ENCODE results near the gene CRNKL1. TPM values are rescaled to one million over a fixed set of nuclear protein-coding genes. Genes with fewer than 3 reads are reported as not detected.

CRNKL1 gene
- polyA plus RNA-seq, 1 donor (not counting 4 experiments of a cell fraction or from before 2014, with no cell fraction given) = 11.0 TPM

- H4K20me1 ChIP-seq (ENCODE audit: control insufficient read depth, extremely low read depth, insufficient read depth, low read length) = no peaks in the 10 kb centered on the region
- no peaks in the 10 kb centered on the region for H3K9me3 ChIP-seq (ENCODE audit: control insufficient read depth, low read depth, low read length)
- FAIRE-seq (no peak), DNase-seq (ENCODE audit: low read depth, low spot score) (no peak)
- H3K9ac ChIP-seq (ENCODE audit: control insufficient read depth, extremely low read depth, insufficient read depth, low read length) = no peak overlapping the region
- H3K27ac ChIP-seq (ENCODE audit: control insufficient read depth, insufficient read depth, low read length) = no peak overlapping the region
- dilution Hi-C loops (cut with MboI; ENCODE audit: extremely low pct_ligation_motif_present, low sequenced_read_pairs) = no loop called here
- peaks cover 7% of the 10 kb centered on the region for H3K79me2 ChIP-seq (ENCODE audit: control insufficient read depth, insufficient read depth, low read length)
- no peaks in the 10 kb centered on the region for H3K27me3 ChIP-seq (ENCODE audit: control insufficient read depth, extremely low read depth, insufficient read depth, low read length)
- no peak for TF ChIP-seq CTCF (optimal IDR thresholded peaks at IDR 0.05 in 1 of 3, IDR thresholded peaks at IDR 0.05 in 1 of 3, conservative IDR thresholded peaks at IDR 0.05 in 1 of 3; ENCODE audit: extremely low read depth in 1 of 3, insufficient read depth in 2 of 3, low read length in 3 of 3)
- no peak for TF ChIP-seq EZH2 (IDR thresholded peaks at IDR 0.05; ENCODE audit: low read length)
- H3K36me3 ChIP-seq (ENCODE audit: control insufficient read depth in 2 of 2, extremely low read depth in 1 of 2, insufficient read depth in 2 of 2, low read length in 2 of 2) = peaks cover 25 to 34% of the 10 kb centered on the region in 2 experiments
- no peak overlapping the region for H2AFZ ChIP-seq (ENCODE audit: control insufficient read depth, low read length)
- H3K9me1 ChIP-seq (ENCODE audit: control insufficient read depth, extremely low read depth, insufficient read depth, low read length) = no peaks in the 10 kb centered on the region
- no peaks in the 10 kb centered on the region for H3K4me1 ChIP-seq (ENCODE audit: control insufficient read depth, extremely low read depth, insufficient read depth, low read length)
- no peak overlapping the region for H3K4me2 ChIP-seq (ENCODE audit: control insufficient read depth, extremely low read depth, insufficient read depth, low read depth, low read length)
- H3K4me3 ChIP-seq (ENCODE audit: control insufficient read depth in 2 of 3, extremely low read depth in 1 of 3, insufficient read depth in 2 of 3, low read depth in 1 of 3, low read length in 3 of 3) = no peak overlapping the region
Measured at GRCh38 chr20:20034486-20034885, 17.8 kb downstream of the CRNKL1 start.

- FAIRE-seq = no peak
- no peak overlapping the region for H3K27ac ChIP-seq (ENCODE audit: control insufficient read depth, insufficient read depth, low read length)
- dilution Hi-C loops (cut with MboI; ENCODE audit: extremely low pct_ligation_motif_present, low sequenced_read_pairs) = no loop called here
Measured at GRCh38 chr20:20031790-20032189, 20.5 kb downstream of the CRNKL1 start.

More at GRCh38 chr20:20031790-20032189, 20.5 kb downstream of the CRNKL1 start:
- H3K9ac ChIP-seq (ENCODE audit: control insufficient read depth, extremely low read depth, insufficient read depth, low read length) = no peak overlapping the region
- no peaks in the 10 kb centered on the region for H3K9me3 ChIP-seq (ENCODE audit: control insufficient read depth, low read depth, low read length)
- no peaks in the 10 kb centered on the region for H3K4me1 ChIP-seq (ENCODE audit: control insufficient read depth, extremely low read depth, insufficient read depth, low read length)
- no peaks in the 10 kb centered on the region for H4K20me1 ChIP-seq (ENCODE audit: control insufficient read depth, extremely low read depth, insufficient read depth, low read length)
- no peaks in the 10 kb centered on the region for H3K9me1 ChIP-seq (ENCODE audit: control insufficient read depth, extremely low read depth, insufficient read depth, low read length)
- H3K4me2 ChIP-seq (ENCODE audit: control insufficient read depth, extremely low read depth, insufficient read depth, low read depth, low read length) = no peak overlapping the region
- H3K36me3 ChIP-seq (ENCODE audit: control insufficient read depth in 2 of 2, extremely low read depth in 1 of 2, insufficient read depth in 2 of 2, low read length in 2 of 2) = peaks cover 21 to 25% of the 10 kb centered on the region in 2 experiments
- DNase-seq (ENCODE audit: low read depth, low spot score) = no peak
- H3K27me3 ChIP-seq (ENCODE audit: control insufficient read depth, extremely low read depth, insufficient read depth, low read length) = no peaks in the 10 kb centered on the region
- H3K4me3 ChIP-seq (ENCODE audit: control insufficient read depth in 2 of 3, extremely low read depth in 1 of 3, insufficient read depth in 2 of 3, low read depth in 1 of 3, low read length in 3 of 3) = no peak overlapping the region
- no peak for TF ChIP-seq EZH2 (IDR thresholded peaks at IDR 0.05; ENCODE audit: low read length)
- TF ChIP-seq CTCF (optimal IDR thresholded peaks at IDR 0.05 in 1 of 3, IDR thresholded peaks at IDR 0.05 in 1 of 3, conservative IDR thresholded peaks at IDR 0.05 in 1 of 3; ENCODE audit: extremely low read depth in 1 of 3, insufficient read depth in 2 of 3, low read length in 3 of 3) = no peak
- no peak overlapping the region for H2AFZ ChIP-seq (ENCODE audit: control insufficient read depth, low read length)
- H3K79me2 ChIP-seq (ENCODE audit: control insufficient read depth, insufficient read depth, low read length) = peaks cover 20% of the 10 kb centered on the region

All from keratinocyte (primary cell).